ENCODE data around the gene SASH1.

Gene SASH1

DNA sequence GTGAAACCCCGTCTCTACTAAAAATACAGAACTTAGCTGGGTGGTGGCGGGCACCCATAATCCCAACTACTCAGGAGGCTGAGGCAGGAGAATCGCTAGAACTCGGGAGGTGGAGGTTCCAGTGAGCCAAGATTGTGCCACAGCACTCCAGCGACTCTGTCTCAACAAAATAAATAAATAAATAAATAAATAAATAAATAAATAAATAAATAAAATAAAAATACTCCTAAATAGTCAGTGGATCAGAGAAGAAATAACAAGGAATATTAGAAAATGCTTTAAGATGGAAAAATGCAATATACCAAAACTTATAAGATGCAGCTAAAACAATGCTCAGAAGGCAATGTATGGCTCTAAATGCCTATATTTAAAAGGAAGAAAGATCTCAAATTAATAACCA lies 39.0 kb upstream of the SASH1 start:
- TF ChIP-seq, protein P1, sequence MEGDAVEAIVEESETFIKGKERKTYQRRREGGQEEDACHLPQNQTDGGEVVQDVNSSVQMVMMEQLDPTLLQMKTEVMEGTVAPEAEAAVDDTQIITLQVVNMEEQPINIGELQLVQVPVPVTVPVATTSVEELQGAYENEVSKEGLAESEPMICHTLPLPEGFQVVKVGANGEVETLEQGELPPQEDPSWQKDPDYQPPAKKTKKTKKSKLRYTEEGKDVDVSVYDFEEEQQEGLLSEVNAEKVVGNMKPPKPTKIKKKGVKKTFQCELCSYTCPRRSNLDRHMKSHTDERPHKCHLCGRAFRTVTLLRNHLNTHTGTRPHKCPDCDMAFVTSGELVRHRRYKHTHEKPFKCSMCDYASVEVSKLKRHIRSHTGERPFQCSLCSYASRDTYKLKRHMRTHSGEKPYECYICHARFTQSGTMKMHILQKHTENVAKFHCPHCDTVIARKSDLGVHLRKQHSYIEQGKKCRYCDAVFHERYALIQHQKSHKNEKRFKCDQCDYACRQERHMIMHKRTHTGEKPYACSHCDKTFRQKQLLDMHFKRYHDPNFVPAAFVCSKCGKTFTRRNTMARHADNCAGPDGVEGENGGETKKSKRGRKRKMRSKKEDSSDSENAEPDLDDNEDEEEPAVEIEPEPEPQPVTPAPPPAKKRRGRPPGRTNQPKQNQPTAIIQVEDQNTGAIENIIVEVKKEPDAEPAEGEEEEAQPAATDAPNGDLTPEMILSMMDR (IDR thresholded peaks at IDR 0.05; ENCODE audit: low read depth, low read length, missing control alignments), result no peak
- no peak for DNase-seq (ENCODE audit: low read depth)
- no peak overlapping the region for H3K4me3 ChIP-seq (ENCODE audit: low read depth, low read length)

- no peak overlapping the region for H3K4me3 ChIP-seq (ENCODE audit: low read depth, low read length)
- TF ChIP-seq, protein P1 (IDR thresholded peaks at IDR 0.05; ENCODE audit: low read depth, low read length, missing control alignments), result no peak
- no peak for DNase-seq (ENCODE audit: low read depth)
Observed at GRCh38 chr6:148304976-148305375, 37.7 kb upstream of the SASH1 start.

DNA sequence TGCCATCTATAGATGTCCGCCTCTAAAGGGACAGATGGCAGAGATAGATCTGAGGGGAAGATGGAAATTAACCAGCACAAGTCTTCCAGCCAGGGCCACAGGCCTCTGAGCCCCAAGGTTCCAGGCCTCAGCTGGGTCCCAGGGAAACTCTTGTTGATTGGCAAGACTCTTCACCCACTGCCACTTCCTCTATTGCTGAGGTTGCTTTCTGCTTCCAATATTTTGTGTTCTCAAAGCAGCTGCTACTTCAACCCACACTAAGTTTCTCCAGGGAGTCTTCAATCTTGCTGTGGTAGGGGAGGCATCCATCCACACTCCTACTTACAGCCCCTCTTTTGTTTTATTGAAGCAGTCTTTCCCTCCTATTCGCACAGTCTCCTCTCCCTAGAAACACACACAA lies 36.4 kb upstream of the SASH1 start:
- TF ChIP-seq, protein P1 (IDR thresholded peaks at IDR 0.05; ENCODE audit: low read depth, low read length, missing control alignments), result no peak
- DNase-seq (ENCODE audit: low read depth), result no peak
- no peak overlapping the region for H3K4me3 ChIP-seq (ENCODE audit: low read depth, low read length)

- no peak for DNase-seq (ENCODE audit: low read depth)
Observed at GRCh38 chr6:148307405-148307804, 35.2 kb upstream of the SASH1 start.

GRCh38 chr6:148309301-148309700 lies 33.3 kb upstream of the SASH1 start:
- TF ChIP-seq, protein P1 (IDR thresholded peaks at IDR 0.05; ENCODE audit: low read depth, low read length, missing control alignments), result no peak

More at GRCh38 chr6:148307405-148307804, 35.2 kb upstream of the SASH1 start:
- H3K4me3 ChIP-seq (ENCODE audit: low read depth, low read length), result no peak overlapping the region
- TF ChIP-seq, protein P1 (IDR thresholded peaks at IDR 0.05; ENCODE audit: low read depth, low read length, missing control alignments), result no peak

DNA sequence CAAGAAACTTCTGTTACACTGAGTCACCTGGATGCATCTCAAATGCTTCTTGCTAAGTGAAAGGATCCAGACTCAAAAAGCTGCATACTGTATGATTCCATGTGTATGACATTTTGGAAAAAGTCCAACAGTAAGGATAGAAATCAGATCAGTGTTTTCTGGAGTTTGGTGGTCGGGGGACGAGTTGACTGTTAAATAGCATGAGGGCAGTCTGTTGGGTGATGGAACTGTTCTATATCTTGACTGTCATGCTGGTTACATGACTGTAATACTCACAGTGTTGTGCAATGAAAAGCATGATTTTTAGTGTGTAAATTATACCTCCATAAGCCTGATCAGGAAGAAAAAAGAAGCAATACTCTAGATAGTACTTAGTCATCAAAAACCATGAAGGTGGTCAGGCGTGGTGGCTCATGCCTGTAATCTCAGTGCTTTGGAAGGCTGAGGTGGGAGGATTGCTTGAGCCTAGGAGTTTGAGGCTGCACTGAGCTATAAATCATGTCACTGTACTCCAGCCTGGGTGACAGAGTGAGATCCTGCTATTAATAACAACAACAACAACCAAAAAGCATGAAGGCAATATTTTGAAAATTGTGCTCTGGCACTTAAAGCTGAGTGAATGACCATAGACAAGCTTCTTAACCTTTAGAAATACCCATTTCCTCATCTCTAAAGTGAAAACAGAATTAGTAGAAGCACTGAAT lies 30.5 kb upstream of the SASH1 start:
- TF ChIP-seq, protein P1 (IDR thresholded peaks at IDR 0.05; ENCODE audit: low read depth, low read length, missing control alignments), result no peak
- no peak for DNase-seq (ENCODE audit: low read depth)
- H3K4me3 ChIP-seq (ENCODE audit: low read depth, low read length), result no peak overlapping the region

More at GRCh38 chr6:148309301-148309700, 33.3 kb upstream of the SASH1 start:
- DNase-seq (ENCODE audit: low read depth), result no peak
- H3K4me3 ChIP-seq (ENCODE audit: low read depth, low read length), result no peak overlapping the region

- H3K4me3 ChIP-seq (ENCODE audit: low read depth, low read length), result no peak overlapping the region
- TF ChIP-seq, protein P1 (IDR thresholded peaks at IDR 0.05; ENCODE audit: low read depth, low read length, missing control alignments), result no peak
- no peak for DNase-seq (ENCODE audit: low read depth)
Observed at GRCh38 chr6:148313488-148313887, 29.1 kb upstream of the SASH1 start.
